ENCODE data around the gene KCNT1.

The KCNT1 gene

GRCh38 chr9:135659252-135659651 lies 42.7 kb upstream of the KCNT1 start:
- no peaks in the 10 kb centered on the region for H4K20me1 ChIP-seq (ENCODE audit: control insufficient read depth, insufficient read depth, low read depth, low read length)
- H3K9me3 ChIP-seq (ENCODE audit: control insufficient read depth, insufficient read depth, low read length) = no peaks in the 10 kb centered on the region
- no peaks in the 10 kb centered on the region for H3K79me2 ChIP-seq (ENCODE audit: control insufficient read depth, low read length)

GRCh38 chr9:135660407-135660806 lies 41.6 kb upstream of the KCNT1 start:
- no peaks in the 10 kb centered on the region for H3K27me3 ChIP-seq (ENCODE audit: control insufficient read depth, low read length)
- no peak overlapping the region for H3K4me2 ChIP-seq (ENCODE audit: low read length)
- no peaks in the 10 kb centered on the region for H3K4me1 ChIP-seq (ENCODE audit: control insufficient read depth, low read length)
- no peak overlapping the region for H3K4me3 ChIP-seq (ENCODE audit: low read length)
- TF ChIP-seq EZH2phosphoT487 (IDR thresholded peaks at IDR 0.05; ENCODE audit: borderline replicate concordance, low read length) = no peak
- no peak for TF ChIP-seq CTCF (IDR thresholded peaks at IDR 0.05; ENCODE audit: low read depth, low read length, poor library complexity, severe bottlenecking)
- H4K20me1 ChIP-seq (ENCODE audit: control insufficient read depth, insufficient read depth, low read depth, low read length) = no peaks in the 10 kb centered on the region
- no peaks in the 10 kb centered on the region for H3K79me2 ChIP-seq (ENCODE audit: control insufficient read depth, low read length)
- H3K27ac ChIP-seq (ENCODE audit: low read depth, low read length) = no peak overlapping the region
- no peaks in the 10 kb centered on the region for H3K9me3 ChIP-seq (ENCODE audit: control insufficient read depth, insufficient read depth, low read length)
- H3K9me2 ChIP-seq (replicated peaks; ENCODE audit: control insufficient read depth, low read length) = no peaks in the 10 kb centered on the region
- no peaks in the 10 kb centered on the region for H3K36me3 ChIP-seq (ENCODE audit: control insufficient read depth, low read length)
- no peaks in the 10 kb centered on the region for H3F3A ChIP-seq (ENCODE audit: control insufficient read depth, insufficient read depth)

More at GRCh38 chr9:135659252-135659651, 42.7 kb upstream of the KCNT1 start:
- Histone ChIP-seq H3K4me1 (ENCODE audit: control insufficient read depth, low read length) (no peaks in the 10 kb centered on the region), H3K36me3 (ENCODE audit: control insufficient read depth, low read length) (no peaks in the 10 kb centered on the region), H3K4me2 (ENCODE audit: low read length) (no peak overlapping the region), H3K4me3 (ENCODE audit: low read length) (no peak overlapping the region), H3K27me3 (ENCODE audit: control insufficient read depth, low read length) (no peaks in the 10 kb centered on the region), H3K27ac (ENCODE audit: low read depth, low read length) (no peak overlapping the region), H3K9me2 (replicated peaks; ENCODE audit: control insufficient read depth, low read length) (no peaks in the 10 kb centered on the region), H3F3A (ENCODE audit: control insufficient read depth, insufficient read depth) (no peaks in the 10 kb centered on the region)
- no peak for TF ChIP-seq CTCF (IDR thresholded peaks at IDR 0.05; ENCODE audit: low read depth, low read length, poor library complexity, severe bottlenecking)
- no peak for TF ChIP-seq EZH2phosphoT487 (IDR thresholded peaks at IDR 0.05; ENCODE audit: borderline replicate concordance, low read length)

DNA sequence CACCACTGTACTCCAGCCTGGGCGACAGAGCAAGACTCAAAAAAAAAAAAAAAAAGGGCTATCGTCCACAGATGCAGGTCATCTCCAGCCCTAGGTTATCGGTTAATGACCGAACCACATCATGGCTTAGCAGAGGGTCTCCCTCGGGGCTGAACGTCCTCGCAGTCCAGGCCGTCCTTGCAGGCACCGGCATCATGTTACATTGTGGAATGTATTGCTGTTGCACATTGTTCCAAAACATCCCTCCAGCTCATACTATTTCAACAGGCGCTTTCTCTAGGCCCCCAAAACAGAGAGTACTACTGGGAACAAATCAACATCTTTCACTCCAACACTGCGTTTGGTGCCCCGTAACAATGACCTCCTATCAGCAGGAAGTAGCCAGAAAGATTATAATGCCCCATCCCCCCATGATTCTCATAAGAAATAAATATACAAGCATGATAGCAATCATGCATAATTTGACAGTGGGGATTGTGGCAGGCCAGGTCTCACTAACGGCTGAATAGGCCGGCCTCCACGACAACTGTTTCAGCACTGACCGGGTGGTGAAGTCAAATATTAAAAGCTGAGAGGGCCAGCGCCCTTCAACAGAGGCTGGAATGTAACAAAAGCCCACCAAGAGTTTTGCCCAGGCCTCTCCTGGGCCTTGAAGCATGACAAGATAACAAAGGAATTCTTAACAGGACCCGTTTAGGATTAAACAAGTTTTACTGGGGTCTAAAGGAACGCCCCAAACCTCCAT lies 40.0 kb upstream of the KCNT1 start:
- Histone ChIP-seq H3K9me2 (replicated peaks; ENCODE audit: control insufficient read depth, low read length) (no peaks in the 10 kb centered on the region), H3K27me3 (ENCODE audit: control insufficient read depth, low read length) (no peaks in the 10 kb centered on the region), H3K4me1 (ENCODE audit: control insufficient read depth, low read length) (no peaks in the 10 kb centered on the region), H3K36me3 (ENCODE audit: control insufficient read depth, low read length) (no peaks in the 10 kb centered on the region), H3K9me3 (ENCODE audit: control insufficient read depth, insufficient read depth, low read length) (no peaks in the 10 kb centered on the region), H3F3A (ENCODE audit: control insufficient read depth, insufficient read depth) (no peaks in the 10 kb centered on the region), H3K79me2 (ENCODE audit: control insufficient read depth, low read length) (no peaks in the 10 kb centered on the region), H4K20me1 (ENCODE audit: control insufficient read depth, insufficient read depth, low read depth, low read length) (no peaks in the 10 kb centered on the region), H3K27ac (ENCODE audit: low read depth, low read length) (no peak overlapping the region), H3K4me3 (ENCODE audit: low read length) (no peak overlapping the region), H3K4me2 (ENCODE audit: low read length) (no peak overlapping the region)
- TF ChIP-seq CTCF (IDR thresholded peaks at IDR 0.05; ENCODE audit: low read depth, low read length, poor library complexity, severe bottlenecking) (no peak), EZH2phosphoT487 (IDR thresholded peaks at IDR 0.05; ENCODE audit: borderline replicate concordance, low read length) (no peak)

Data from DOHH2 (cell line).